ENCODE measurements around the gene CAMTA1.

The CAMTA1 gene

DNA sequence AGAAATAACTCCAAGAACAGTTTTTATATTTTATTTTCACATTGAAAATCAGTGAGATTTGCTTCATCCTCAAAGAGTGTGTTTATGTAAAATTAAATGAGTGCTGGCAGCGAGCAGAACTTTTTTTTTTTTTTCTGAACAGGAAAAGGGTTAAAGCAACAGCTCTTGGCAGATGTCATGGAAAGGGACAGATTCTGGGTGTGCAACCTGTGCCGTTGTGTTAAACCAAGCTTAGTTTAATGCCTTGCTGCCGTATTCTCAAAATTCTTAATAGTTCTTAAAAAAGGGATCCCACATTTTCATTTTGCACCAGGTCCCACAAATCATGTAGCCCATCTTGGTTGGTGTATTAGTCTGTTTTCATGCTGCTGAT, 758.5 kb downstream of the CAMTA1 start:
- H3K4me3 ChIP-seq (ENCODE audit: control insufficient read depth, low read depth, low read length): no peak overlapping the region
- no peak for DNase-seq (ENCODE audit: low read depth)
- TF ChIP-seq, protein P1, sequence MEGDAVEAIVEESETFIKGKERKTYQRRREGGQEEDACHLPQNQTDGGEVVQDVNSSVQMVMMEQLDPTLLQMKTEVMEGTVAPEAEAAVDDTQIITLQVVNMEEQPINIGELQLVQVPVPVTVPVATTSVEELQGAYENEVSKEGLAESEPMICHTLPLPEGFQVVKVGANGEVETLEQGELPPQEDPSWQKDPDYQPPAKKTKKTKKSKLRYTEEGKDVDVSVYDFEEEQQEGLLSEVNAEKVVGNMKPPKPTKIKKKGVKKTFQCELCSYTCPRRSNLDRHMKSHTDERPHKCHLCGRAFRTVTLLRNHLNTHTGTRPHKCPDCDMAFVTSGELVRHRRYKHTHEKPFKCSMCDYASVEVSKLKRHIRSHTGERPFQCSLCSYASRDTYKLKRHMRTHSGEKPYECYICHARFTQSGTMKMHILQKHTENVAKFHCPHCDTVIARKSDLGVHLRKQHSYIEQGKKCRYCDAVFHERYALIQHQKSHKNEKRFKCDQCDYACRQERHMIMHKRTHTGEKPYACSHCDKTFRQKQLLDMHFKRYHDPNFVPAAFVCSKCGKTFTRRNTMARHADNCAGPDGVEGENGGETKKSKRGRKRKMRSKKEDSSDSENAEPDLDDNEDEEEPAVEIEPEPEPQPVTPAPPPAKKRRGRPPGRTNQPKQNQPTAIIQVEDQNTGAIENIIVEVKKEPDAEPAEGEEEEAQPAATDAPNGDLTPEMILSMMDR (IDR thresholded peaks at IDR 0.05; ENCODE audit: control insufficient read depth, insufficient read depth, low read depth, low read length, missing control alignments): no peak

DNA sequence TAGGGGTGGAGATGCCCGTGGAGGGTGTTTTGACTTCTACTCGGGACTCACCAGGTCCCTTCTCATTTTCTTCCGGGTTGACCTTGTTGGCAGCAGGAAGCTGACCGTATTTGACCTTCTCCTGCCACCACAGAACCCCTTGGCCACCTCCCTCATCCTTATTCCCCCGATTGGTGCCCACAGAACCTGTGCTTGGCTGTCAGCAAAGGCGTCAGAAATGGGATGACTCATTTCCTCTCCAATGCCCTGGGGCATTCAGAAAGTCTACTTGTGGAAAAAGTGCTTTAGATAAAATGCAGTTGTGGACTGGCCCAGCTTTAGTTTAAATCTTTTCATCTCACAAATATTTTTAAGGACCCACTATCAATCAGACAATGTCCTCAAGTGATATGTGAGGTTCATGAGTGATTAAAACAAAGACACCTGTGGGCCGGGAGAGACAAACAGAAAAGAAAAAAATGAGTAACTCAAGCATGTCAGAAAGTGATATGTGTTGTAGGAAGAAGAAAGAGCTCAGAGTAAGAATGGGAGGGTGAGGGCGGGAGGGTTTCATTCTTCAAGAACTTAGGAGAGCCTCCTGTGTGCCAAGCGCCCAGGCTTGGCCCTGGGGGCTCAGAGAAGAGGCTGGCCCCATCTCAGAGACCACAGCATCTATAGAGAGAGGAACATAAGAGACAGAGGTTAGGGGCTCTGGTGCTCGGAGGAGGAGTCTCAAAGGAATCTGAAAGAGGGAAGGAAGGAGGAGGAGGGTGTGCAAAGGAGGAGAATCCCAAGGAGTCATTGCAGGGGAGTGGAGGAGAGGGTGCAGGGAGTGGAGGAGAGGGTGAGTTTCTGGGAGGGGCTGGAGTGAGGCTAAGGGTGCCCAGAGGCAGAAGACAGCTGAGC, 764.3 kb downstream of the CAMTA1 start:
- no peak overlapping the region for H3K4me3 ChIP-seq (ENCODE audit: control insufficient read depth, low read depth, low read length)
- DNase-seq (ENCODE audit: low read depth): peak; percentile 71
- TF ChIP-seq, protein P1 (IDR thresholded peaks at IDR 0.05; ENCODE audit: control insufficient read depth, insufficient read depth, low read depth, low read length, missing control alignments): no peak

DNA sequence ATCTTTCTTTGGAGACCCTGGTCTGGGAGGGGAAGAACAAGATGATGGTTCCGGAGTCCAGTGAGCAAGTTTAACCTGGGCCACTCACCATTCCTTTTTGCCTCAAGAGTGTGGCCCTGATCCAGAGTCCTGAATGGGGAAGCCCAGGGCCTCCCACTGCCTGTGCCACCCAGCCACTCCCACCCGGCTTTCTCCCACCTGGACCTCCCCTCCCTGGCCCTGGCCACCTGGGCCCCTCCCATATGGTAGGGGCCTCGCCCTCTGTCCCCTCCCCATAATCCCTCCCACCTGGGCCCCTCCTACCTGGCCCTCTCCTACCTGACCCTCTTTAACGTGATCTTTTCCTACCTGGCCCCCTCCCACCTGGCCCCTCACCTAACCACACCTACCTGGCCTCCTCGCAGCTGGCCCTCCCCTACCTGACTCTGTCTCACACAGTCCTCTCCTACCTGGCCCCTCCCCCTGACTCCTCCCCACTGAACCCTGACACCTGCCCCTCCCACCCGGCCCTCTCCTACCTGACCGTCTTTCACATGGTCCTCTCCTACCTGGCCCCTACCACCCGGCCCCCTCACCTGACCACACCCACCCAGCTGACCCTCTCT, 765.1 kb downstream of the CAMTA1 start:
- TF ChIP-seq, protein P1 (IDR thresholded peaks at IDR 0.05; ENCODE audit: control insufficient read depth, insufficient read depth, low read depth, low read length, missing control alignments): no peak
- no peak overlapping the region for H3K4me3 ChIP-seq (ENCODE audit: control insufficient read depth, low read depth, low read length)
- DNase-seq (ENCODE audit: low read depth): no peak

GRCh38 chr1:7550981-7551380, 765.7 kb downstream of the CAMTA1 start:
- H3K4me3 ChIP-seq (ENCODE audit: control insufficient read depth, low read depth, low read length): no peak overlapping the region
- DNase-seq (ENCODE audit: low read depth): no peak
- TF ChIP-seq, protein P1 (IDR thresholded peaks at IDR 0.05; ENCODE audit: control insufficient read depth, insufficient read depth, low read depth, low read length, missing control alignments): no peak

- TF ChIP-seq, protein P1 (IDR thresholded peaks at IDR 0.05; ENCODE audit: control insufficient read depth, insufficient read depth, low read depth, low read length, missing control alignments): no peak
- H3K4me3 ChIP-seq (ENCODE audit: control insufficient read depth, low read depth, low read length): no peak overlapping the region
- DNase-seq (ENCODE audit: low read depth): no peak
Observed at GRCh38 chr1:7551442-7551841, 766.2 kb downstream of the CAMTA1 start.

- H3K4me3 ChIP-seq (ENCODE audit: control insufficient read depth, low read depth, low read length): no peak overlapping the region
- no peak for DNase-seq (ENCODE audit: low read depth)
- TF ChIP-seq, protein P1 (IDR thresholded peaks at IDR 0.05; ENCODE audit: control insufficient read depth, insufficient read depth, low read depth, low read length, missing control alignments): no peak
Observed at GRCh38 chr1:7552402-7552801, 767.1 kb downstream of the CAMTA1 start.

Data from AG09309 (cell line).